SHP77 (cell line): Measurements from ENCODE around the gene CEP170.
"Not testable (repeated sequence)": the region's sequence is repeated elsewhere in the genome, so short reads cannot be mapped to it uniquely, and the experiment has no call there.

Experiments
- DNase-seq, 2 experiments: peaks; one replicate each; lab custom pipeline; 2025; lab: John Stamatoyannopoulos, UW

The CEP170 gene

DNA sequence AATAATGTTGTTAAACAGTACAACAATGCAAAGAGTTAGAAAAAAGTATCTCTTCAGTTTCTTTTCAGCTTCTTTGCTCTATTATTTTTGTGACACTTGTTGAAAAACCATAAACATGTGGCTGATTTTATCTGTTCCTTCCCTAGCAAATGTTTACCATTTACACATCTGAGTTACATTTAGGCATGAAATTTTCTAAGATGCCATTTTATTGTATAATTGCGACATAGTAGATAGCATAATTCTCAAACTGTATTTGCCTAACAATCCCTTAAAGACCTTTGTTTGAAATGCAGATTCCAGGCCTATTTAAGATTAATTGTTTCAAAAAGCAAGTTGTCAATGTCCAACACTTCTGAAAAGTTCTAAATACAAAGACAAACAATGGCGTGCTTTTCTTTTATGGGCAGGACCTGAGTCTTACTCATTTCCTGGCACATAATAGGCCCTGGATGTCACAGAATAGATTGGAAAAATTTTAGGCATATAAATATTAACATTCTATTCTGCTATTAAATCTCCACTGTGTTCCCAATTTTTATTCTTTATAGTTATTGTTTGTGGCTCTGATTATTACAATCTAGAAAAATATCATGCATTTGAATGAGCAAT is 81.2 kb downstream of the CEP170 start:
- DNase-seq = not testable (repeated sequence)

DNA sequence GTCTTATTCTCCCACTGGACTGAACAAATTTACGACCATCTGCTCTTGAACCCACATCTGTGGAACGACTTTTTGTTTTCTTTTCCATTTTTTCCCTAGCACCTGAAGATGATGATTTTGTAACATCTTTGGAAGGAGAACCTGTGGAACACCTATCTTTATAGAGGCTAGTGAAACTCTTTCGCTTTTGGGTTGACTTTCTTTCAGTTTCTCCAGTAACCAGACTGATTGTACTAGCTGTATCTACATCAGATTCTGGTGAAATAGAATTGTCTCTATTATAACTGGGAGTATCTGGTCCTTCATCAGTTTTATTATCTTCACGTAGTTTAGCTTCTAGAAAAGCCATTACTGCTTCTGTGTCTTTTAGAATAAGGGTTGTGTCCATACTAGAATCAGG is 90.2 kb downstream of the CEP170 start:
- DNase-seq = not testable (repeated sequence)

DNA sequence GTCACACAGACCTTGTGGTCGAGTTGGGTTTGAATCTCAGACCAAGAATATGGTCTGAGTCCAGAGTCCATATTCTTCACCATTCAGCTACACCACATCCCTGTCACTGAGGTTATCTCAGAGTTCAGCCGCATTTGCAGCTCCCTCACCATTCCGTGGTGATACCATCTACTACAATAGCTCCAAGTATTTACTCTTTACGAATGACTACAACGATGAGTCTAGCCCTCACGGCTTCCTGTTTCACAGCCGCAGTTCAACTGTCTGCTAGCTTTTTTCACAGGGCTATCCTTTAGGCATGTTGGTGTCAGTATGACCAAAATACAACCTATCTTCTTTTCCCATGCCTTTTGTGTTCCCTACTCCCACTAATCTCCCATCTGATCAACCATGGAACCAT is 104.2 kb downstream of the CEP170 start:
- not testable (repeated sequence) for DNase-seq

DNA sequence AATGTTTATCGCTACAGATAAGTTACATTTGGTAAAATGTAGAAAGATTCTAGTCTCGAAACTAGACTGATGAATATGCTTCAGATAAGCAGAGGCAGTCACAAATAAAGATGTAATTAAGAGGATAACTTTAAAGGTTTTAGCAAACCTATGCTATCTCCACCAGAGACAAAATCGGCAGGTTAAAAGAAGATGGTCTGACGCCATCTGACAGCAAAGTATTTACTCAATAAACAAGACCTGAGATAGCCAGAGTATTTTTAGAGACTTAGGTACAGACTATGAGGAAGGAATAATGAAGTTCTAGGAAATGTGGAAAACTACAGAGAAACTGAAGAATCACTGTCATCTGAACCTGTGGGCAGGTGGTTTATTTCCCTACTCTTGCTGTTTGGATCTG is 106.0 kb downstream of the CEP170 start:
- DNase-seq = not testable (repeated sequence)

DNA sequence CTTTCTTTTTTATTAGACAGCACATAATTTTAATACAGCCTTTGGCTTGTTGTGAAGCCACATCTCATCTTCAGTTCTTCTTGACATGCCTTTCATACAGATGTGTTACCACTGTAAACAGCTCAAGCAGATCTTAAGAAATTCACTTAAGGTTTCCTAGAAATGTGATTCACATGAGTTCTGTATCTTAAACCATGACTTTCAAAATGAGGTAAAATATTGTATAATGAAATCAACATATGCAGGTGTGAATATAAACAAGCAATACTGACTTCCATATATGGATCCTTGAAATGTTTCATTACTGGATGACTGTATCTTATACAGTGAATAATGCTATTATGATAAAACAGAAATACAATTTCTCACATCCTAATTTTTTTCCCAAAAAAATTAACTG is 107.7 kb downstream of the CEP170 start:
- not testable (repeated sequence) for DNase-seq

DNA sequence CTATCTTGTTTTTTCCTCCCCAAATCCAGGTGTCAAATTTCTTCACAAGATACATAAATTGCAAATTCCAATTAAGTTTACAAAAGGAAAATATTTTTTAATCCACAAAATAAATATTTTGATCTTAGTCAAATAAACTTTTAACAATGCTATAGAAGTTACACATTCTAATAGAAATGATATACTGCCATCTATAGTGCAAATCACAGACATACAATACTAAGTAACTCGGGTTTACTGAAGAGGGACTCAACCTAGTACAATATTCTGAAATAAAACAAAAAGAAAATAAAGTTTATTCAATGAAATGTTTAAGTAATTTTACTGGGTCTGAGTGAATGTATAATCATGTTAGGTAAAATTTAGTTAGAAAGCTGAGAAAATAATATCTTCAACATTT is 114.6 kb downstream of the CEP170 start:
- DNase-seq = not testable (repeated sequence)

DNA sequence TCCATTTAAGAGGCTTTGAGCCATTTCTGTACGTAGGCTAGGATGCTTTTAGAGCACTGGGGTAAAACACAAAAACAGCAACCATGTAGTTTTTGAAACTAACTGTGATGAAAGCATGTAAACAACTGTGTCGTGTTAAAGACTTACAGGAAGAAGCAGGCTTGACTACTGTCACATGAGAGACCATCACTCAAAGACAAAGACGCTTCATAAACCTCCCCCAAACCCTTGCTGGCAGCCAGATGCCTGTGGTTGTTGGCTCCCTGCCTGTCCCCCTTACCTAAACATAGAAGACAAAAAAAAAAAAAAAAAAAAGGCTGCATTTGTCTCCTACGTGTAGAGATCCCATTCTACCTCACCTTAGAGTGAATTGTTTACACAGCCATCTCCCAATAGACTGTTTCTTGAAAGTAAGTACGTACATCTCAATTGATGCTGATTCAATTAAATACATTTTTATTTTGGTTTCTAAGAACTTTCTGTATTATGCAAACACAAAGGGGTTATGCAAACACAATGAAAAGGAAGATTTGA is 132.1 kb downstream of the CEP170 start:
- not testable (repeated sequence) for DNase-seq

DNA sequence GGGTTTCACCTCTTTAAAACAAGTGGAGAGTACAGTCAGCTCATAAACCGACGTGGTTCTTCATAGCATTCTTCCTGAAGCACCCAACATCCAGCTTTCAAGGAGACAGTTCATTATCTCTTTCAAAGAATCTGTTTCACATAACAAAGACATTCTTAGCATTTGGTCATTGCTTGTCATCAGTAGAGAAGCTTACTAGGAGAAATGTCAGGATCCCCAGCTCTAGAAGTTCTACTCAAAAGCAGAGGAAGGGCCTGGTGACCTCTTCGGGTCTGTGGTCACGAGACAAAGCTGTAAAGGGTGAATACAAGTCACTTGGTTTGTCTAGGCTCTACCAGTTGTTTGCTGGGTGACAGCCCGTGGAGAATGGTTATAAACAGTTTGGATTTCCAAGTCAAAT is 133.1 kb downstream of the CEP170 start:
- not testable (repeated sequence) for DNase-seq

DNA sequence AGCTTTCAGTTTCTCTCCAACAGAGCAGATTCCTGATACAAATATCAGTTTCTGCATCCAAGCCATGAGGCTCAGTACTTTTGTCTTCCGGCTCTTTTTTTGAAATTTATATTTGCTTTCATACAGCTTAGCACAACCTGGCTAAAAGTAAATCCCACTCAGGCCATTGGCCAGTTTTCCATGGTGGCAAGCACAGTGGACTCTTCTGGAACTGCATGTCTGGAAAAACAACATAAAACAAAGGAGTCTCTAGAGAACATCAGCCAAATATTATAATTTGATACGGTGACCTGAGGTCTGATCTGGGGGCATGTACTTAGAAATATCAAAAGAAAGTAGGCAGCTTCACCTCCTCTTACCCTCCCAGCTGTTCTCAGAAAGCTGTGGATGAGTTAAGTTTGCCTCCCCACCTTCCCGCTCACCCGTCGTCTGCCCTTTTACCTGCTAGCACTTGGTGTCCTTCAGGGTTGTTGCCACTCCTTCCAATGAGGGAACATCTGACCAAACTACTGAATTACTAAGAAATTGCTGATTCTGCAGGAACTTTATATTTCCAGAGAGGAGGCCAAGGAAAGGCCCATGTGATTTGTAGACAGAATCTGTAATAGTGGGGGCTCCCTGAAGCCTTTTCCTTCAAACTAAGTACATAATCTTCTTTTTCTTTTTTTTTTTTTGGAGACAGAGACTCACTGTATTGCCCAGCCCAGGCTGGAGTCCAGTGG is 136.3 kb downstream of the CEP170 start:
- not testable (repeated sequence) for DNase-seq

DNA sequence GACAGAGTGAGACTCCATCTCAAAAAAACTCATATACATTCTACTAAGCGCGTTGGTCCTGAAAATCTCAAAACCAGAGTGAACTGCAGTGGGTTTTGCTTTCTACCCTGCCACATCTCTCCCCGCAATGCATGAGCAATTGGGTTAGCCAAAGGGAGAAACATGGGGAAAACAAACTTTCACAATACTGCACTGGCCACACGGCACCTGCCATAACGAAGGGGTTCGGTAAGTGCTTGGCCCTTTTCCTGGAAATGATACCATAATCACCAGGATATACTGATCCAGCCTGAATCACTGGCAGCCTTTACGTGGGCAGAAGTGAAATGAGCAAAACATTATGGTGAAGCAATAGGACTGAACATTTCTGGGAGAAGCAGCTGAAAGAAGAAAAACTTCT is 138.9 kb downstream of the CEP170 start:
- DNase-seq = not testable (repeated sequence)

DNA sequence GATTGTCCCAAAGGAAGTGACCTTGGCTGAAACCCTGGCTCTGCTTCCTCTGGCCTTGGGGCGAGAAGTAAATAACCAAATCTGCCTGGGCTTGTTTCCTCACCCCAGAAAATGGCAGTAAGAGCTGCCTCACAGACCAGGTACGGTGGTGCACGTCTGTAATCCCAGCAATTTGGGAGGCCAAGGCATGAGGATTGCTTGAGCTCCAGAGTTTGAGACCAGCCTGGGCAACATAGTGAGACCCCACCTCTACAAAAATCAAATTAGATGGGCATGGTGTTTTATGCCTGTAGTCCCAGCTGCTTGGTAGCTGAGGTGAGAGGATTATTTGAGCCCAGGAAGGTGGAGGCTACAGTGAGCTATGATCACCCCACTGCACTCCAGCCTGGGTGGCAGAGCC is 140.3 kb downstream of the CEP170 start:
- not testable (repeated sequence) for DNase-seq

DNA sequence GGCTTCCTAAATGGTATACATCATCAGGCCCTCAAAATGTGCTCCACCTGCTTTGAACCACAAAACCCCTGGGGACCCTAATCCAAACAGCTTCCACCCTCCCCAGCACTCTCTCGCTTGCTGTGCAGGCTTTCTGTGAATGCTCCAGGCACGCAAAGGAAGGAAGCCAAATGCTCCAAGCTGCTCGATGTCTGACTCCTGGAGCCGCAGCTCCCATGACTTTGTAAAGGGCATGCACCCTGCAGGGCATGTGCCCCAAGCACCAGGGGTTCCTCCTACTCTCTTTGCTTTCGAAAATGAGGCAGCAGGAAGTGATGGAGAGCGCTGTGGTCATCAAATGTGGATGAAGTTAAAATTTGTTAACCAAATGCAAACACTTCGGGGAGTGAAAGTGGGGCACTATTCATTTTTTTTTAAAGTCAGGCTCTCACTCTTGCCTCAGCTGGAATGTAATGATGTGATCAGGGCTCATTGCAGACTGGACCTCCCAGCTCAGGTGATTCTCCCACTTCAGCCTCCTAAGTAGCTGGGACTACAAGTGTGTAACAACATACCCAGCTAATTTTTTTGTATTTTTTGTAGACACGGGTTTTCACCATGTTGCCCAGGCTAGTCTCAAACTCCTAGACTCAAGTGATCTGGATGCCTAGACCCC is 140.9 kb downstream of the CEP170 start:
- DNase-seq = not testable (repeated sequence)

DNA sequence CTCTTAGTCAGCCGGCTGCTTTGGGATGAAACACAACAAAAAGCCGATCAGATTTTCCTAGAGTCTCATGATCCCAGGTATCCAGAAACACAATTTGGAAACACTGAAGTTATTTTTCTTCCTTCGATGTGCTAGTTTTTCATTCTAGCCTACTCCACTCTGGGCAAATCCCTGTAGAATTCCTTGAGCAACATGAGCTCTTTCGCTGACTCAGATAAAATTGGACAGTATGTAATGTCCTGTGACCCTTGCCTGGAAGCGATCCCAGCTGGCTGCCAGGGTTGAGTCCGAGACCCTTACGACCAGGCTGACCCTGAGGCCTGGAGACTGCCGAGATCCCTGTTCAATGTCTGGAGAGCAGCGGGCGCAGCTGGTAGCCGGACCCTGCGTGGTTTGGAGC is 147.9 kb downstream of the CEP170 start:
- DNase-seq = not testable (repeated sequence)

DNA sequence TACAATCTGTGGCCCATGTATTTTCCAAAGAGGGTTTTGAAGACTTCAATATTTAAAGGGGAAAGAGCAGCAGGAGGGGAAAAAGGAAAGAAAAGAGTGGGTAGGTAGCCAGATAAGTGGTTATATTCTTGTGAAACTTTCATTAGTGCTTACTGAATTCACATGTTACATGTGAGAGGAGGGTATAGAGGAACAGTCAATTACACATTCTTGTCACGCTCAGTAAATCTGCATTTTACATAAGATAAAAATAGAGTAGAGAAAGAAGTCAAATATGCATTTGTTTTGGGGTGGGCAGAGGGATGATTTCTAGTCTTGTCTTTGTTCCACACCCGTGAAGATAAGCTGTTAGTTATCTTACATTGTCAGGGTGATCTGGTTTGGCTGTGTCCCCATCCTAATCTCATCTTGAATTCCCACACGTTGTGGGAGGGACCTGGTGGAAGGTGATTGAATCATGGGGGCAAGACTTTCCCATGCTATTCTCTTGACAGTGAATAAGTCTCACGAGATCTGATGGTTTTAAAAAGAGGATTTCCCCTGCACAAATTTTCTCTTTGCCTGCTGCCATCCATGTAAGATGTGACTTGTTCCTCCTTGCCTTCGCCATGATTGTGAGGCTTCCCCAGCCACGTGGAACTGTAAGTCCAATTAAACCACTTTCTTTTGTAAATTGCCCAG is 149.3 kb downstream of the CEP170 start:
- not testable (repeated sequence) for DNase-seq

DNA sequence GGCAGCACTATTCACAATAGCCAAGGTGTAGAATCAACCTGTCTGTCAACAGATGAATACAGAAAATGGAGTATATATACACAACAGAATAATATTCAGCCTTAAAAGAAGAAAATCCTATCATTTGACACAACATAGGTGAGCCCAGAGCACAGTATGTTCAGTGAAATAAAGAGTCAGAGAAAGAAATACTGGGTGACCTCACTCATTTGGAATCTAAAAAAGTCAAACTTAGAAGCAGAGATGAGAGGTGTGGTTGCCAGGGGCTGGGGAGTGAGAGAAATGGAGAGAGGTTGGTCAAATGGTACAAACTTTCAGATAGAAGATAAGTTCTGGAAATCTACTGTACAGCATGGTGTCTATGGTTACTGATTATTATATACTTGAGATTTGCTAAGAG is 150.0 kb downstream of the CEP170 start:
- not testable (repeated sequence) for DNase-seq

DNA sequence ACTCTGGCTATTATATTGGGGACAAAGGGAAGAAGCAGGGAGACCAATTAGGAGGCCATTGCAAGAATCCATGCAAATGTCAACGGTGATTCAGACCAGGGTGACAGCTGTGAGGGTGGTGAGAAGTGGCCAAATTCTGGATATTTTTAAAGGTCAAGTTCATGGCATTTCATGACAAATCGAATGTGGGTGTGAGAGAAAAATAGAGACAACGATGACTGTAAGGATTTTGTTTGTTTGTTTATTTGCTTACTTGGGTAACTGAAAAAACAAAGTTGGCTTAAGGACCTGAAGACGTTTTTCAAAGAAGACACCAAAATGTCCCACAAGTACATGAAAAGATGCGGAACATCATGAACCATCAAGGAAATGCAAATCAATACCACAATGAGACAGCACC is 150.6 kb downstream of the CEP170 start:
- not testable (repeated sequence) for DNase-seq

DNA sequence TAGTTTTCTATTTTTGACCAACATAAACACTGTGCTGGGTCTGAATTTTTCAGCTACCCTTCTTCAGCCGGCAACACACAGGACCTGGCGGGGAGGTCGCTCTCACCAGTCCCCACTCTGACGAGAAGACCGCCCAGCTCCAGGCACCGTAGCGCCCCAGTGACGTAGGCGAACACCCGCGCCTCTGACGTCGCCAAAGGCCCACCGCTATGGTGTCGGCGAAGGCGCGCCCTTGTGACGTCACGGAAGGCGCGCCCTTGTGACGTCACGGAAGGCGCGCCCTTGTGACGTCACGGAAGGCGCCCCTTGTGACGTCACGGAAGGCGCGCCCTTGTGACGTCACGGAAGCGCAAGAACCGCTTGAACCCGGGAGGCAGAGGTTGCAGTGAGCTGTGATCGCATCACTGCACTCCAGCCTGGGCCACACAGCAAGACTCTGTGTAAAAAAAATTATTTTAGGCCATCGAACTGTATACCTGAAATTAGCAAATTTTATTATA is 153.5 kb downstream of the CEP170 start:
- not testable (repeated sequence) for DNase-seq

DNA sequence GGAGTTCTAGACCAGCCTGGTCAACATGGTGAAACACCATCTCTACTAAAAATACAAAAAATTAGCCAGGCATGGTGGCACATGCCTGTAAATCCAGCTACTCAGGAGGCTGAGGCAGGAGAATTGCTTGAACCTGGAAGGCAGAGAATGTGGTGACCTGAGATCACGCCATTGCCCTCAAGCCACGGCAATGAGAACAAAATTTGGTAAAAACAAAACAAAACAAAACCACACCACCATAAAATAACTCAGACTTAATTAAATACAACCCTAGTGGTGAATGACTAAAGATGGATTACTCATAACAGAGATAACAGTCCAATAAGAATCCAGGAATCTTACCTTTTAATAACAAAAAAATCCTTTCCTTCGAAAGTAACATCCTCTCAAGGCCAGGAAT is 167.7 kb downstream of the CEP170 start:
- not testable (repeated sequence) for DNase-seq
